ENCODE data around the gene CPHXL. TPM values are rescaled to one million over a fixed set of nuclear protein-coding genes. Genes with fewer than 3 reads are reported as not detected.

Gene CPHXL
- total RNA-seq, 4 donors from 2014 or later = not detected

- H3K9me3 ChIP-seq = no peaks in the 10 kb centered on the region
- peaks cover 0 to 64% (median 0%) of the 10 kb centered on the region in 4 donors for H3K27me3 ChIP-seq
- H3K4me3 ChIP-seq = no peak overlapping the region
- no peak overlapping the region for H3K27ac ChIP-seq
- H3K4me1 ChIP-seq = peaks cover 0 to 28% (median 11%) of the 10 kb centered on the region in 3 donors
- intact Hi-C loops (cut with DNase I) = loop anchor here (10.0 kb wide), 1 partner anchor 276 kb away; no protein-coding TSS in a partner anchor
- TF ChIP-seq CTCF (IDR thresholded peaks at IDR 0.05) (no peak), POLR2A (IDR thresholded peaks at IDR 0.05) (no peak)
- no peak for DNase-seq
- H3K36me3 ChIP-seq = no peaks in the 10 kb centered on the region
- WGBS, 2 donors = 83 to 87% methylated on average over 3 of the region's 3 CpGs
Observed at GRCh38 chr16:75750528-75750927, 24.2 kb upstream of the CPHXL start.

- no peak overlapping the region for H3K27ac ChIP-seq
- 62 to 82% methylated on average over 3 of the region's 3 CpGs for WGBS, 2 donors
- TF ChIP-seq POLR2A (IDR thresholded peaks at IDR 0.05) = no peak
- TF ChIP-seq CTCF (IDR thresholded peaks at IDR 0.05) = no peak
- H3K36me3 ChIP-seq = no peaks in the 10 kb centered on the region
- intact Hi-C loops (cut with DNase I) = no loop called here
- no peak for DNase-seq
- peaks cover 0 to 17% (median 0%) of the 10 kb centered on the region in 3 donors for H3K9me3 ChIP-seq
- peaks cover 0 to 11% (median 6%) of the 10 kb centered on the region in 3 donors for H3K4me1 ChIP-seq
- H3K27me3 ChIP-seq = peaks cover 0 to 63% (median 0%) of the 10 kb centered on the region in 4 donors
- no peak overlapping the region for H3K4me3 ChIP-seq
Observed at GRCh38 chr16:75746359-75746758, 20.1 kb upstream of the CPHXL start.

- Histone ChIP-seq H3K36me3 (no peaks in the 10 kb centered on the region), H3K27ac (no peak overlapping the region), H3K4me1 (peaks cover 0 to 11% (median 6%) of the 10 kb centered on the region in 3 donors), H3K9me3 (peaks cover 0 to 19% (median 0%) of the 10 kb centered on the region in 3 donors), H3K4me3 (no peak overlapping the region), H3K27me3 (peaks cover 0 to 62% (median 0%) of the 10 kb centered on the region in 4 donors)
- 29 to 31% methylated on average over 1 of the region's 1 CpG for WGBS, 2 donors
- TF ChIP-seq CTCF (IDR thresholded peaks at IDR 0.05) = no peak
- no peak for TF ChIP-seq POLR2A (IDR thresholded peaks at IDR 0.05)
- intact Hi-C loops (cut with DNase I) = no loop called here
- DNase-seq = no peak
Observed at GRCh38 chr16:75745823-75746222, 19.5 kb upstream of the CPHXL start.

GRCh38 chr16:75745242-75745641 lies 19.0 kb upstream of the CPHXL start:
- no peaks in the 10 kb centered on the region for H3K36me3 ChIP-seq
- TF ChIP-seq CTCF (IDR thresholded peaks at IDR 0.05) (no peak), POLR2A (IDR thresholded peaks at IDR 0.05) (no peak)
- WGBS, 2 donors = 60 to 67% methylated on average over 1 of the region's 1 CpG
- H3K9me3 ChIP-seq = peaks cover 0 to 25% (median 0%) of the 10 kb centered on the region in 3 donors
- no peak for DNase-seq
- intact Hi-C loops (cut with DNase I) = no loop called here
- H3K27ac ChIP-seq = no peak overlapping the region
- no peak overlapping the region for H3K4me3 ChIP-seq
- peaks cover 0 to 57% (median 0%) of the 10 kb centered on the region in 4 donors for H3K27me3 ChIP-seq
- peaks cover 0 to 11% (median 6%) of the 10 kb centered on the region in 3 donors for H3K4me1 ChIP-seq

- 24 to 35% methylated on average over 1 of the region's 1 CpG for WGBS, 2 donors
- Histone ChIP-seq H3K4me1 (peaks cover 0 to 11% (median 6%) of the 10 kb centered on the region in 3 donors), H3K36me3 (no peaks in the 10 kb centered on the region), H3K27me3 (peaks cover 0 to 36% (median 0%) of the 10 kb centered on the region in 4 donors), H3K9me3 (peaks cover 0 to 29% (median 0%) of the 10 kb centered on the region in 3 donors), H3K4me3 (no peak overlapping the region), H3K27ac (no peak overlapping the region)
- no peak for TF ChIP-seq CTCF (IDR thresholded peaks at IDR 0.05)
- no peak for TF ChIP-seq POLR2A (IDR thresholded peaks at IDR 0.05)
- DNase-seq = no peak
- intact Hi-C loops (cut with DNase I) = no loop called here
Observed at GRCh38 chr16:75742424-75743047, 16.2 kb upstream of the CPHXL start.
